GM18508 (cell line): ENCODE results near the gene TRIM41.
"Not testable (repeated sequence)": the region's sequence is repeated elsewhere in the genome, so short reads cannot be mapped to it uniquely, and the experiment has no call there.

Source experiments
- ATAC-seq: cut with Tn5 transposase; IDR thresholded peaks from one replicate; pipeline ENCODE4 v1.9.1; 2021; ENCODE audit warnings: moderate number of reproducible peaks; ENCODE audit not compliant: insufficient read depth, unreplicated experiment

The TRIM41 gene

DNA sequence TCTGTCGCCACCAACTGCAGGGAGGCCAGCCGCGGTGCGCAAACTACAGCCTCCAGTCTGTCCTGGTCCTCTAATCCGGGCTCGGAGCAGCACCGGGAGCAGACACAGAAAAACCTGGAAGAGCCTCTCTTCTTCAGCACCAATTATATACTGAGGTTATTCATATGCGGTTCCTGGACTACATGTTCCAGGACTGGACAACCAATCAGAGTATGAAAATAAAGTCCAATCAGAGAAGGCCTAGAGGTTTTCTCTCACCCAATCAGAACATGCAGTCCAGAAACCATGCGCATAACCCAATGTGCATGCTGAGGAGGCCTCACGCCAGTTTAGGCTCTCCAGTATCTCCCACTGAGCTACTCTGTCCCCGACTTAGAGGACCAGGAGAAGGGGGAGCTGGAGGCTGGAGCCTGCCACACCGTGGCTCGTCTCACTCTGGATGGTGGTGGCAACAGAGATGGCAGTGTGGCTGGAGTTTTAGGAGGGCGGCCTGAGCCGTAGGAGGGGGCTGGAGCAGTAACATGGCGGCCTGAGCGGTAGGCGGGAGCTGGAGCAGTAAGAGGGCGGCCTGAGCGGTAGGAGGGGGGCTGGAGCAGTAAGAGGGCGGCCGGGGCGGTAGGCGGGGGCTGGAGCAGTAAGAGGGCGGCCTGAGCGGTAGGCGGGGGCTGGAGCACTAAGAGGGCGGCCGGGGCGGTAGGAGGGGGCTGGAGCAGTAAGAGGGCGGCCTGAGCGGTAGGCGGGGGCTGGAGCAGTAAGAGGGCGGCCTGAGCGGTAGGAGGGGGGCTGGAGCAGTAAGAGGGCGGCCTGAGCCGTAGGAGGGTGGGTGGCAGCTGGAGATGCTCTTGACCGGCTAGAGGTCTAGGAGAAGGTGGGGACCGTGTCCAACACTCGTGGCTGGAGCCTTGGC is 58.2 kb downstream of the TRIM41 start:
- no peak for ATAC-seq

GRCh38 chr5:181281984-181282316 is 58.9 kb downstream of the TRIM41 start:
- ATAC-seq, result no peak

DNA sequence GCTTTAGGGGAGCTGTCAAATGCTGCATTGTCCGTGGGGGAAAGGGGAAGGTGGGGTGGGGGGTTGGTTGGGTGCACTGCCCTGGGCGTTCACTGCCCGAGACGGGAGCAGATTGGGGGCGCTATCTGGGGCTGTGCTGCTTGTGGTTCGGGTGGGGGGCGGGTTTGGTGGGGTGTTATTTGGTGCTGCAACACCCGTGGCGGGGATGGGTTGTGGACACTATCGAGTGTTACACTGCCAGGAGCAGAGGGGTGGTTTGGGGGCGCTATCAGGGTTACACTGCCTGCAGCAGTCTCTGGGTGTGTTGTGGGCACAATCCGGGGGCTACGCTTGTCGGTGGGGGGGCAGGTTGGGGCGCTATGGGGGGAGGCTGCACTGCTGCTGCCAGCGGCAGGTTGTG is 59.3 kb downstream of the TRIM41 start:
- ATAC-seq, result not testable (repeated sequence)

GRCh38 chr5:181282874-181283273 is 59.8 kb downstream of the TRIM41 start:
- no peak for ATAC-seq

- ATAC-seq, result no peak
Observed at GRCh38 chr5:181283347-181283746, 60.3 kb downstream of the TRIM41 start.

DNA sequence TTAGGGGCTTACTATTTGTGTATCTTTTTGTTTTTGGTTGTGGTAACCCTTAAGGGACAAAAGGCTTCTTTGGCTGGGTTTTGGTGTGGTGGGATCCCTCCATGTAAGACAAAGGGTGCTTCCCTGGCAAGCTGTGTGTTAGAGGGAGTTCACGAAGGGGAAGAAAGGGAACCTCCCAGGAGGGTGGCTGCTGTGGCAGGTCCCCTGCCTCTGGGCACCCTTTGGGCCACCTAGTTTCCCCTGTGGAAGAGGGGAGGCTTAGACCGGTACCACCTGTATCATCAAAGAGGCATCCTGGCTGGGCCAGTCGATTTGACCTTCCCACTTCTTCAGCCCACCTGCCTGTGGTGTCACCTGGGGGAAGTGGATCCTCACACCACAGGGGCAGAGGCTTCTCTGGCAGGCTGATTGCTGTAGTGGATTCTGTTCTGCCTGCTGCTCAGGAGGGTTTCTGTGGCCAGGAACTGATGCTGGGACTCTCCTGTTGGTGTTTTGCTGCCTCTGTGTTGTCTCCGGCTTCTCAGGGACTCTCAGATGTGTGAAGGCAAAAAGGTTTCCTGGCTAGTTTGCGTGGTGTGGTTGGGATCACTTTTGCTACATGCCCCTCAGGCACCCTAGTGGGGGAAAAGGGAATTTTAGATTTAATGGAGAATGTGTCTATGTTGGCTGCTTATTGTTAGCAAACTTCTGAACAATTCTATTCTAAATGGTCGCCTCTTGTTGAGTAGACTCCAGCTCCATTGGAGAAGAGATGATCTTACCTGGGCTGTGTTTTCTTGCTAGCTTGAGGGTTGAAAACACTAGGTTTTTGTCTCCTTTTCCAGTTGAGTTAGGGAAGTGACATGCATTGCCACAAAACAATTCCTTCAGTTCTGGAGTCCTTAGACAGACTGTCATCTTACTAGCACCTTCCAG is 61.0 kb downstream of the TRIM41 start:
- not testable (repeated sequence) for ATAC-seq
